GM23248 (cell line): ENCODE measurements around the gene ITK. TPM values are rescaled to one million over a fixed set of nuclear protein-coding genes. Genes with fewer than 3 reads are reported as not detected.

ENCODE experiments used
- DNase-seq: peaks from one replicate; pipeline ENCODE4 v3.0.0-alpha.2; 2015
- H2AFZ ChIP-seq: fragments of 200-600 bp; sonication (generic); 2 replicates; pipeline ENCODE4 v1.6.1; 2016; ENCODE audit warnings: antibody characterized with exemption
- H3F3A ChIP-seq: fragments of 200-600 bp; sonication (generic); 2 replicates; pipeline ENCODE4 v1.6.1; 2016; ENCODE audit warnings: mild to moderate bottlenecking, antibody characterized with exemption, mixed run types; ENCODE audit not compliant: insufficient read depth
- H3K27ac ChIP-seq: fragments of 200-600 bp; sonication (generic); 2 replicates; pipeline ENCODE4 v1.5.1; 2016; ENCODE audit warnings: mild to moderate bottlenecking
- H3K27me3 ChIP-seq: fragments of 200-600 bp; sonication (generic); replicated peaks from 2 replicates; pipeline ENCODE4 v1.6.1; 2016; ENCODE audit warnings: mild to moderate bottlenecking; ENCODE audit not compliant: insufficient read depth
- H3K36me3 ChIP-seq: fragments of 200-600 bp; sonication (generic); 2 replicates; pipeline ENCODE4 v1.6.1; 2016; ENCODE audit warnings: low read depth, mild to moderate bottlenecking
- H3K4me1 ChIP-seq: fragments of 200-600 bp; sonication (generic); 2 replicates; pipeline ENCODE4 v1.6.1; 2016; ENCODE audit warnings: mild to moderate bottlenecking; ENCODE audit not compliant: insufficient read depth
- H3K4me2 ChIP-seq: fragments of 200-600 bp; sonication (generic); one replicate; pipeline ENCODE4 v1.6.1; 2016; ENCODE audit warnings: mild to moderate bottlenecking; ENCODE audit not compliant: unreplicated experiment
- H3K4me3 ChIP-seq: fragments of 200-600 bp; sonication (generic); 2 replicates; pipeline ENCODE4 v1.5.1; 2016; ENCODE audit warnings: mild to moderate bottlenecking
- H3K79me2 ChIP-seq: fragments of 200-600 bp; sonication (generic); 2 replicates; pipeline ENCODE4 v1.6.1; 2016; ENCODE audit warnings: mild to moderate bottlenecking; ENCODE audit not compliant: insufficient read depth
- H3K9ac ChIP-seq: fragments of 200-600 bp; sonication (generic); 2 replicates; pipeline ENCODE4 v1.6.1; 2016; ENCODE audit warnings: mild to moderate bottlenecking
- H3K9me2 ChIP-seq: fragments of 200-600 bp; sonication (generic); 2 replicates; pipeline ENCODE4 v1.6.1; 2016; ENCODE audit warnings: mixed run types, mild to moderate bottlenecking, moderate library complexity; ENCODE audit not compliant: insufficient read depth
- H3K9me3 ChIP-seq: fragments of 200-600 bp; sonication (generic); one replicate; pipeline ENCODE4 v1.6.1; 2017; ENCODE audit warnings: low read depth
- H4K20me1 ChIP-seq: fragments of 200-600 bp; sonication (generic); 2 replicates; pipeline ENCODE4 v1.6.0; 2016; ENCODE audit not compliant: insufficient read depth
- EZH2 ChIP-seq: fragments of 200-600 bp; sonication (generic); IDR thresholded peaks from 2 replicates; pipeline ENCODE4 v1.6.1; 2018; ENCODE audit warnings: antibody characterized with exemption, mild to moderate bottlenecking; ENCODE audit not compliant: insufficient read depth, poor library complexity, severe bottlenecking
- EZH2phosphoT487 ChIP-seq: fragments of 200-600 bp; sonication (generic); IDR thresholded peaks from 2 replicates; pipeline ENCODE4 v1.6.1; 2018; ENCODE audit warnings: antibody characterized with exemption, moderate library complexity, mild to moderate bottlenecking, low read depth; ENCODE audit not compliant: insufficient read depth
- WGBS, 2 experiments: methylation state at CpG; one replicate each; pipeline ENCODE4 v1.1.6; 2015 to 2017; ENCODE audit warnings: low lambda C conversion rate in 2 of 2, low coverage in 1 of 2; ENCODE audit errors: missing lambda C conversion rate in 2 of 2; 5-methylcytosine and 5-hydroxymethylcytosine counted together
- in situ Hi-C: fragments of 300-500 bp; cut with MboI; formaldehyde crosslinking; loops from 2 replicates; pipeline ENCODE4 v1.15.0; 2020
- polyA plus RNA-seq: library from polyadenylated mRNA; unstranded; fragments of >200 nt; fragmentation: Nextera tagmentation; extraction: Ambion mirVana; gene quantifications from 2 replicates; pipeline ENCODE4 v1.2.1, GENCODE V29; 2016
- total RNA-seq: library from RNA; depleted of rRNA; stranded (reverse); fragments of >200 nt; shearing (Covaris generic); gene quantifications from 2 replicates; pipeline ENCODE4 v1.2.3, GENCODE V29; 2014; rRNA removed

Gene ITK
- total and polyA plus RNA-seq, 2 experiments from 2014 or later: 0.11 TPM; not detected in 1

GRCh38 chr5:157303667-157304327 lies 123.2 kb downstream of the ITK start:
- H3K9me2 ChIP-seq: no peaks in the 10 kb centered on the region
- H3K4me2 ChIP-seq: no peak overlapping the region
- peaks cover 5% of the 10 kb centered on the region; the same call in 1 of the 2 replicates for H3K4me1 ChIP-seq
- H3K27me3 ChIP-seq: no peaks in the 10 kb centered on the region
- WGBS, 2 experiments: 53 to 62% methylated on average over 7 to 8 of the region's 8 CpGs
- no peaks in the 10 kb centered on the region for H3F3A ChIP-seq
- H3K36me3 ChIP-seq: no peaks in the 10 kb centered on the region
- no peak overlapping the region for H3K27ac ChIP-seq
- TF ChIP-seq EZH2phosphoT487: no peak
- no peak for TF ChIP-seq EZH2
- H2AFZ ChIP-seq: no peak overlapping the region
- in situ Hi-C loops: no loop called here
- no peak for DNase-seq
- H4K20me1 ChIP-seq: no peaks in the 10 kb centered on the region
- H3K9me3 ChIP-seq: no peaks in the 10 kb centered on the region
- no peaks in the 10 kb centered on the region for H3K79me2 ChIP-seq
- no peak overlapping the region for H3K9ac ChIP-seq
- H3K4me3 ChIP-seq: no peak overlapping the region

Other genes starting within 250 kb of the ITK start
- not detected in 2 replicates for gene TIMD4, start 217.6 kb upstream of the ITK start, total RNA-seq
- gene TIMD4, start 217.6 kb upstream of the ITK start, polyA plus RNA-seq: not detected in 2 replicates
- not detected in 2 replicates for gene HAVCR1, start 121.7 kb upstream of the ITK start, total RNA-seq
- not detected in 2 replicates for gene HAVCR1, start 121.7 kb upstream of the ITK start, polyA plus RNA-seq
- not detected in 2 replicates for gene HAVCR2, start 71.8 kb upstream of the ITK start, total RNA-seq
- gene HAVCR2, start 71.8 kb upstream of the ITK start, polyA plus RNA-seq: not detected in 2 replicates
- 8.0 and 15.8 TPM in 2 replicates for gene MED7, start 38.0 kb upstream of the ITK start, total RNA-seq
- 21.2 and 22.2 TPM in 2 replicates for gene MED7, start 38.0 kb upstream of the ITK start, polyA plus RNA-seq
- not detected in 2 replicates for gene GARIN3, start 14.6 kb upstream of the ITK start, total RNA-seq
- not detected in 2 replicates for gene GARIN3, start 14.6 kb upstream of the ITK start, polyA plus RNA-seq
- gene CYFIP2, start 85.3 kb downstream of the ITK start, total RNA-seq: 1.8 and 5.9 TPM in 2 replicates
- gene CYFIP2, start 85.3 kb downstream of the ITK start, polyA plus RNA-seq: 2.2 and 3.0 TPM in 2 replicates